Type B pancreatic cell (in vitro differentiated cells): Measurements from ENCODE around the gene OR5M10. TPM values are rescaled to one million over a fixed set of nuclear protein-coding genes. Genes with fewer than 3 reads are reported as not detected.
"Not testable (repeated sequence)": the region's sequence is repeated elsewhere in the genome, so short reads cannot be mapped to it uniquely, and the experiment has no call there.

Source experiments
- DNase-seq: peaks from one replicate; pipeline ENCODE4 v3.0.0; 2021; ENCODE audit warnings: mixed read lengths; ENCODE audit not compliant: unreplicated experiment; ENCODE audit errors: extremely low spot score
- H3K27ac Mint-ChIP-seq: 2 replicates; pipeline ENCODE4 v1.8.0; 2021; ENCODE audit warnings: mild to moderate bottlenecking, mixed read lengths
- H3K27me3 Mint-ChIP-seq: 2 replicates; pipeline ENCODE4 v1.8.0; 2021; ENCODE audit warnings: mixed read lengths
- H3K36me3 Mint-ChIP-seq: 2 replicates; pipeline ENCODE4 v1.8.0; 2021; ENCODE audit warnings: mixed read lengths
- H3K4me1 Mint-ChIP-seq: one replicate; pipeline ENCODE4 v1.8.0; 2021; ENCODE audit warnings: mixed read lengths; ENCODE audit not compliant: unreplicated experiment
- H3K4me3 Mint-ChIP-seq: 2 replicates; pipeline ENCODE4 v1.8.0; 2021; ENCODE audit warnings: mild to moderate bottlenecking, mixed read lengths
- H3K9me3 Mint-ChIP-seq: 2 replicates; pipeline ENCODE4 v1.8.0; 2021; ENCODE audit warnings: mixed read lengths
- CTCF ChIP-seq: fragments of 200-600 bp; sonication (generic); conservative IDR thresholded peaks from 2 replicates; pipeline ENCODE4 v1.5.0; 2021; ENCODE audit warnings: antibody characterized with exemption, mild to moderate bottlenecking
- long read RNA-seq: library from polyadenylated mRNA; unstranded; transcript quantifications from one replicate; pipeline ENCODE4 v2.0.0, GENCODE V29; 2020
- total RNA-seq: library from RNA; stranded (reverse); gene quantifications from 2 replicates; pipeline ENCODE4 v1.2.1, GENCODE V29; 2021; ENCODE audit warnings: low replicate concordance

The OR5M10 gene
- total RNA-seq, result not detected in 2 replicates
- long read RNA-seq, result 0 reads

- TF ChIP-seq CTCF, result no peak
- no peak within 1 kb of the TSS for H3K27ac Mint-ChIP-seq
- no peaks in the 10 kb centered on the region for H3K9me3 Mint-ChIP-seq
Measured at GRCh38 chr11:56577621-56578020, at the start of gene OR5M10. OR5M10 (minus strand) TSS chr11:56577721; CDS start chr11:56577721, 0 bp downstream.

GRCh38 chr11:56625946-56626345, 48.4 kb upstream of the OR5M10 start:
- Mint-ChIP-seq H3K27ac (no peak overlapping the region), H3K27me3 (no peaks in the 10 kb centered on the region), H3K4me3 (no peak overlapping the region), H3K9me3 (no peaks in the 10 kb centered on the region), H3K4me1 (no peaks in the 10 kb centered on the region), H3K36me3 (no peaks in the 10 kb centered on the region)
- no peak for DNase-seq
- TF ChIP-seq CTCF, result no peak

More at GRCh38 chr11:56577621-56578020, at the start of gene OR5M10:
- Mint-ChIP-seq H3K27me3 (no peaks in the 10 kb centered on the region), H3K36me3 (no peaks in the 10 kb centered on the region), H3K4me1 (no peaks in the 10 kb centered on the region), H3K4me3 (no peak within 1 kb of the TSS)
- no peak for DNase-seq

GRCh38 chr11:56624661-56625110, 47.2 kb upstream of the OR5M10 start:
- no peaks in the 10 kb centered on the region for H3K4me1 Mint-ChIP-seq
- no peak overlapping the region for H3K27ac Mint-ChIP-seq
- H3K27me3 Mint-ChIP-seq, result no peaks in the 10 kb centered on the region
- H3K36me3 Mint-ChIP-seq, result no peaks in the 10 kb centered on the region
- TF ChIP-seq CTCF, result peak; percentile 73
- no peak for DNase-seq
- H3K4me3 Mint-ChIP-seq, result no peak overlapping the region
- no peaks in the 10 kb centered on the region for H3K9me3 Mint-ChIP-seq

- no peak for DNase-seq
- no peak overlapping the region for H3K4me3 Mint-ChIP-seq
- no peaks in the 10 kb centered on the region for H3K9me3 Mint-ChIP-seq
- H3K4me1 Mint-ChIP-seq, result no peaks in the 10 kb centered on the region
- no peaks in the 10 kb centered on the region for H3K27me3 Mint-ChIP-seq
- no peaks in the 10 kb centered on the region for H3K36me3 Mint-ChIP-seq
- TF ChIP-seq CTCF, result no peak
- H3K27ac Mint-ChIP-seq, result no peak overlapping the region
Measured at GRCh38 chr11:56611174-56611573, 33.7 kb upstream of the OR5M10 start.

GRCh38 chr11:56592088-56592717, 14.7 kb upstream of the OR5M10 start:
- not testable (repeated sequence) for DNase-seq, H3K4me3 Mint-ChIP-seq, H3K4me1 Mint-ChIP-seq, H3K9me3 Mint-ChIP-seq, H3K27ac Mint-ChIP-seq, H3K27me3 Mint-ChIP-seq, H3K36me3 Mint-ChIP-seq

- H3K27ac Mint-ChIP-seq, result no peak overlapping the region
Measured at GRCh38 chr11:56558574-56558973, 18.9 kb downstream of the OR5M10 start.

GRCh38 chr11:56554691-56555090, 22.8 kb downstream of the OR5M10 start:
- DNase-seq, H3K9me3 Mint-ChIP-seq, H3K4me1 Mint-ChIP-seq, H3K36me3 Mint-ChIP-seq, H3K27ac Mint-ChIP-seq, H3K4me3 Mint-ChIP-seq, H3K27me3 Mint-ChIP-seq: not testable (repeated sequence)

More at GRCh38 chr11:56558574-56558973, 18.9 kb downstream of the OR5M10 start:
- no peak for DNase-seq
- no peaks in the 10 kb centered on the region for H3K36me3 Mint-ChIP-seq
- no peaks in the 10 kb centered on the region for H3K4me1 Mint-ChIP-seq
- TF ChIP-seq CTCF, result no peak
- H3K27me3 Mint-ChIP-seq, result no peaks in the 10 kb centered on the region
- H3K9me3 Mint-ChIP-seq, result no peaks in the 10 kb centered on the region
- H3K4me3 Mint-ChIP-seq, result no peak overlapping the region
